ENCODE measurements around the gene CAMTA1.

Gene CAMTA1

GRCh38 chr1:6942990-6943389, 157.7 kb downstream of the CAMTA1 start:
- ChIA-PET POLR2A (no interaction called here), CTCF (no interaction called here)

GRCh38 chr1:6944434-6944833, 159.2 kb downstream of the CAMTA1 start:
- H3K4me1 ChIP-seq (ENCODE audit: control insufficient read depth, insufficient read depth, low read length): no peaks in the 10 kb centered on the region
- no peak for TF ChIP-seq SCRT1 (tag by site-specific recombination; IDR thresholded peaks at IDR 0.05; ENCODE audit: borderline replicate concordance)
- no peak for TF ChIP-seq ZNF585B (tag by site-specific recombination; IDR thresholded peaks at IDR 0.05)
- no peak for TF ChIP-seq TSHZ1 (tag by site-specific recombination; IDR thresholded peaks at IDR 0.05; ENCODE audit: borderline replicate concordance)
- TF ChIP-seq ZXDB (tag by site-specific recombination; IDR thresholded peaks at IDR 0.05): no peak
- TF ChIP-seq KLF17 (tag by site-specific recombination; IDR thresholded peaks at IDR 0.05): no peak
- no peak for TF ChIP-seq ZNF654 (tag by site-specific recombination; IDR thresholded peaks at IDR 0.05; ENCODE audit: low read depth)
- no peak for TF ChIP-seq ZNF521 (tag by site-specific recombination; IDR thresholded peaks at IDR 0.05)
- TF ChIP-seq ZNF48 (tag by site-specific recombination; IDR thresholded peaks at IDR 0.05): no peak
- no peak for TF ChIP-seq ZNF596 (tag by site-specific recombination; IDR thresholded peaks at IDR 0.05)
- H3K9me3 ChIP-seq (ENCODE audit: control insufficient read depth, insufficient read depth, low read depth, low read length): no peaks in the 10 kb centered on the region
- ChIA-PET CTCF (no interaction called here), POLR2A (no interaction called here)
- H3K4me3 ChIP-seq (ENCODE audit: low read depth, low read length): no peak overlapping the region
- H3K27ac ChIP-seq (ENCODE audit: extremely low read depth, low read depth, low read length): no peak overlapping the region
- no peaks in the 10 kb centered on the region for H3K36me3 ChIP-seq (ENCODE audit: control insufficient read depth in 2 of 2, insufficient read depth in 1 of 2, low read length in 2 of 2)

More at GRCh38 chr1:6942990-6943389, 157.7 kb downstream of the CAMTA1 start:
- TF ChIP-seq ZNF23 (tag by site-specific recombination; IDR thresholded peaks at IDR 0.05; ENCODE audit: borderline replicate concordance): no peak
- no peak for TF ChIP-seq EGR2 (tag by site-specific recombination; IDR thresholded peaks at IDR 0.05; ENCODE audit: low read depth)
- TF ChIP-seq ZNF398 (tag by site-specific recombination; IDR thresholded peaks at IDR 0.05): no peak
- no peak for TF ChIP-seq KLF16 (tag by site-specific recombination; IDR thresholded peaks at IDR 0.05)
- TF ChIP-seq ZNF174 (tag by site-specific recombination; IDR thresholded peaks at IDR 0.05): no peak
- no peak for TF ChIP-seq ZNF548 (tag by site-specific recombination; IDR thresholded peaks at IDR 0.05)
- no peak for TF ChIP-seq SP7 (tag by site-specific recombination; IDR thresholded peaks at IDR 0.05)
- no peak for TF ChIP-seq ZBTB26 (tag by site-specific recombination; optimal IDR thresholded peaks at IDR 0.05)
- no peak for TF ChIP-seq ZBTB11 (tag by site-specific recombination; conservative IDR thresholded peaks at IDR 0.05; ENCODE audit: low read depth)
- no peak overlapping the region for H3K27ac ChIP-seq (ENCODE audit: extremely low read depth, low read depth, low read length)
- no peaks in the 10 kb centered on the region for H3K4me1 ChIP-seq (ENCODE audit: control insufficient read depth, insufficient read depth, low read length)
- H3K36me3 ChIP-seq (ENCODE audit: control insufficient read depth in 2 of 2, insufficient read depth in 1 of 2, low read length in 2 of 2): no peaks in the 10 kb centered on the region
- H3K4me3 ChIP-seq (ENCODE audit: low read depth, low read length): no peak overlapping the region
- H3K9me3 ChIP-seq (ENCODE audit: control insufficient read depth, insufficient read depth, low read depth, low read length): no peaks in the 10 kb centered on the region

Measured in HEK293 (cell line).